HCT116 (cell line): Measurements from ENCODE around the gene MCFD2. TPM values are rescaled to one million over a fixed set of nuclear protein-coding genes. Genes with fewer than 3 reads are reported as not detected.

ENCODE experiments used
- ATAC-seq: fragments of 200-7000 bp; cut with Tn5 transposase; 2 replicates; pipeline ENCODE4 v1.9.1; 2020; ENCODE audit warnings: mild to moderate bottlenecking, moderate library complexity
- BruUV-seq: library from RNA; stranded (reverse); fragments of 400-500 nt; replicated peaks from 2 replicates; lab custom pipeline; 2021; lab: Mats Ljungman, UMichigan
- CTCF ChIA-PET: fragments of 300-600 bp; sonication (Branson Sonifier 250); formaldehyde crosslinking; loops from one replicate; lab custom pipeline; 2021; ENCODE audit warnings: antibody characterized with exemption; lab: Charles Lee
- POLR2A ChIA-PET: fragments of 300-600, 350-600 bp; sonication (Branson Sonifier 250); formaldehyde crosslinking; loops from one replicate; lab custom pipeline; 2021; ENCODE audit warnings: antibody characterized with exemption; lab: Charles Lee
- RAD21 ChIA-PET, 2 experiments: fragments of 300-600 bp; sonication (Branson Sonifier 250); formaldehyde crosslinking; loops; one replicate each; lab custom pipeline; 2023; ENCODE audit warnings: low total read pairs in 2 of 2; ENCODE audit not compliant: uncharacterized antibody in 2 of 2, unreplicated experiment in 2 of 2, low non-redundant PET in 1 of 2; lab: Charles Lee
- DNase-seq: peaks from one replicate; pipeline ENCODE4 v3.0.0-alpha.2; 2010; ENCODE audit warnings: low read depth, low spot score
- H2AFZ ChIP-seq: fragments of 200-600 bp; shearing (Covaris generic), sonication (generic); 2 replicates; pipeline ENCODE4 v1.6.1; 2017; ENCODE audit warnings: low read depth, mixed run types, mixed read lengths, antibody characterized with exemption, low read length; ENCODE audit not compliant: poor library complexity, severe bottlenecking
- H3K27ac ChIP-seq: 2 replicates; pipeline ENCODE4 v1.5.1; 2012; ENCODE audit warnings: low read depth, low read length
- H3K27me3 ChIP-seq: fragments of 200-600 bp; sonication (generic); 2 replicates; pipeline ENCODE4 v1.6.1; 2016; ENCODE audit warnings: mixed run types, low read length, mixed read lengths; ENCODE audit not compliant: insufficient read depth
- H3K36me3 ChIP-seq, 2 experiments: fragments of 200-500 bp in 1 of 2; fragments of 200-600 bp in 1 of 2; sonication (Bioruptor generic) in 1 of 2; sonication (generic) in 1 of 2; 2 replicates each; pipeline versions ENCODE4 v1.5.1 to v1.6.1; 2014 to 2016; ENCODE audit warnings: low read length in 2 of 2, inconsistent platforms in 1 of 2, mixed read lengths in 1 of 2, mixed run types in 1 of 2; ENCODE audit not compliant: insufficient read depth in 2 of 2, control insufficient read depth in 1 of 2
- H3K4me1 ChIP-seq, 2 experiments: fragments of 200-600 bp in 1 of 2; sonication (generic) in 1 of 2; 2 replicates each; pipeline versions ENCODE4 v1.5.1 to v1.6.1; 2012 to 2017; ENCODE audit warnings: low read length in 2 of 2, inconsistent platforms in 1 of 2, mild to moderate bottlenecking in 1 of 2, mixed read lengths in 1 of 2, mixed run types in 1 of 2, moderate library complexity in 1 of 2; ENCODE audit not compliant: insufficient read depth in 2 of 2, control insufficient read depth in 1 of 2
- H3K4me2 ChIP-seq: fragments of 200-600 bp; sonication (generic); 2 replicates; pipeline ENCODE4 v1.6.1; 2017; ENCODE audit warnings: mixed run types, low read length, mixed read lengths
- H3K4me3 ChIP-seq, 2 experiments: fragments of 200-600 bp in 1 of 2; sonication (generic) in 1 of 2; replicated peaks in 1 of 2; 2 replicates each; pipeline ENCODE4 v1.5.1; 2011 to 2016; ENCODE audit warnings: low read length in 2 of 2, control low read depth in 1 of 2, low read depth in 1 of 2, mild to moderate bottlenecking in 1 of 2, mixed read lengths in 1 of 2, mixed run types in 1 of 2
- H3K79me2 ChIP-seq: fragments of 200-600 bp; sonication (generic); 2 replicates; pipeline ENCODE4 v1.6.1; 2017; ENCODE audit warnings: mild to moderate bottlenecking, mixed run types, low read length, moderate library complexity, mixed read lengths; ENCODE audit not compliant: insufficient read depth
- H3K9ac ChIP-seq: fragments of 200-600 bp; sonication (generic); 2 replicates; pipeline ENCODE4 v1.6.1; 2016; ENCODE audit warnings: low read length, mixed read lengths
- H3K9me2 ChIP-seq: fragments of 200-600 bp; sonication (generic), shearing (Covaris generic); 2 replicates; pipeline ENCODE4 v1.6.1; 2017; ENCODE audit warnings: mixed run types, mild to moderate bottlenecking, moderate library complexity; ENCODE audit not compliant: insufficient read depth
- H3K9me3 ChIP-seq, 2 experiments: fragments of 200-500 bp in 1 of 2; fragments of 200-600 bp in 1 of 2; sonication (Bioruptor generic) in 1 of 2; sonication (generic) in 1 of 2; 2 replicates each; pipeline ENCODE4 v1.6.1; 2014 to 2017; ENCODE audit warnings: low read length in 2 of 2, mixed read lengths in 2 of 2, inconsistent platforms in 1 of 2, low read depth in 1 of 2, mild to moderate bottlenecking in 1 of 2, mixed run types in 1 of 2, moderate library complexity in 1 of 2; ENCODE audit not compliant: control insufficient read depth in 1 of 2, insufficient read depth in 1 of 2
- H4K20me1 ChIP-seq: fragments of 200-600 bp; sonication (generic), shearing (Covaris generic); 2 replicates; pipeline ENCODE4 v1.6.1; 2017; ENCODE audit warnings: mixed run types, mild to moderate bottlenecking, moderate library complexity; ENCODE audit not compliant: insufficient read depth
- CBX3 ChIP-seq: IDR thresholded peaks from 2 replicates; pipeline ENCODE4 v1.6.1; 2012; ENCODE audit warnings: low read depth
- CEBPB ChIP-seq: IDR thresholded peaks from 2 replicates; pipeline ENCODE4 v1.6.1; 2012; ENCODE audit warnings: low read depth
- CTCF ChIP-seq, 3 experiments: fragments of 200-600 bp in 1 of 3; sonication (generic) in 1 of 3; IDR thresholded peaks in 2 of 3; conservative IDR thresholded peaks in 1 of 3; 2 replicates each; pipeline ENCODE4 v1.5.1; 2012 to 2017; ENCODE audit warnings: low read depth in 2 of 3, low read length in 2 of 3, antibody characterized with exemption in 1 of 3, borderline replicate concordance in 1 of 3, control low read depth in 1 of 3, mild to moderate bottlenecking in 1 of 3, mixed read lengths in 1 of 3, mixed run types in 1 of 3, moderate library complexity in 1 of 3; ENCODE audit not compliant: insufficient read depth in 1 of 3
- EGR1 ChIP-seq: IDR thresholded peaks from 2 replicates; pipeline ENCODE4 v1.6.1; 2012; ENCODE audit warnings: low read depth
- ELF1 ChIP-seq: IDR thresholded peaks from 2 replicates; pipeline ENCODE4 v1.6.1; 2012; ENCODE audit warnings: low read depth, borderline replicate concordance
- EZH2 ChIP-seq: fragments of 200-600 bp; sonication (generic); IDR thresholded peaks from 2 replicates; pipeline ENCODE4 v1.6.1; 2017; ENCODE audit warnings: antibody characterized with exemption, mixed run types
- JUND ChIP-seq: IDR thresholded peaks from 2 replicates; pipeline ENCODE4 v1.6.1; 2012
- POLR2A ChIP-seq: IDR thresholded peaks from 2 replicates; pipeline ENCODE4 v1.7.0; 2011; ENCODE audit warnings: borderline replicate concordance; ENCODE audit not compliant: insufficient read depth, insufficient read length; ENCODE audit errors: extremely low read depth
- POLR2AphosphoS5 ChIP-seq: IDR thresholded peaks from 2 replicates; pipeline ENCODE4 v1.6.1; 2011; ENCODE audit warnings: mild to moderate bottlenecking, low read depth, low read length, moderate library complexity
- RAD21 ChIP-seq: IDR thresholded peaks from 2 replicates; pipeline ENCODE4 v1.6.1; 2012; ENCODE audit warnings: low read depth, mild to moderate bottlenecking
- REST ChIP-seq: IDR thresholded peaks from 2 replicates; pipeline ENCODE4 v1.6.1; 2012; ENCODE audit warnings: low read depth
- SIN3A ChIP-seq: IDR thresholded peaks from 2 replicates; pipeline ENCODE4 v1.6.1; 2012; ENCODE audit warnings: low read depth
- SP1 ChIP-seq: IDR thresholded peaks from 2 replicates; pipeline ENCODE4 v1.6.1; 2012; ENCODE audit warnings: low read depth
- SRF ChIP-seq: IDR thresholded peaks from 2 replicates; pipeline ENCODE4 v1.6.1; 2012; ENCODE audit warnings: low read depth
- TCF7L2 ChIP-seq: IDR thresholded peaks from 2 replicates; pipeline ENCODE4 v1.7.0; 2011; ENCODE audit warnings: borderline replicate concordance, inconsistent platforms; ENCODE audit not compliant: insufficient read depth, insufficient read length; ENCODE audit errors: extremely low read depth
- YY1 ChIP-seq: IDR thresholded peaks from 2 replicates; pipeline ENCODE4 v1.6.1; 2011; ENCODE audit warnings: low read length, low read depth, moderate library complexity, mild to moderate bottlenecking; ENCODE audit not compliant: insufficient replicate concordance; ENCODE audit errors: extremely low read depth
- ZBTB33 ChIP-seq: IDR thresholded peaks from 2 replicates; pipeline ENCODE4 v1.6.1; 2011; ENCODE audit warnings: mild to moderate bottlenecking, low read length, moderate library complexity; ENCODE audit not compliant: insufficient replicate concordance; ENCODE audit errors: extremely low read depth
- ZFX ChIP-seq: fragments of 450-650 bp; IDR thresholded peaks from 2 replicates; pipeline ENCODE4 v1.6.1; 2017
- ZNF274 ChIP-seq: fragments of 200-500 bp; sonication (Bioruptor generic); IDR thresholded peaks from 2 replicates; pipeline ENCODE4 v1.6.1; 2014; ENCODE audit warnings: mild to moderate bottlenecking, low read depth, low read length, inconsistent platforms
- intact Hi-C: fragments of 100-400 bp; cut with micrococcal nuclease; formaldehyde crosslinking; loops from 2 replicates; pipeline ENCODE4 v1.10.0; 2022
- total RNA-seq: library from RNA; stranded (reverse); gene quantifications from one replicate; pipeline ENCODE4 v1.2.1, GENCODE V29; 2021; ENCODE audit not compliant: unreplicated experiment

Gene MCFD2
- total RNA-seq, 1 experiment from 2014 or later = 73.9 TPM

- CTCF ChIA-PET = interaction anchor here (1.7 kb wide), 1 partner anchor 10 kb away, joined by 4 read pairs; no protein-coding TSS in a partner anchor
- RAD21 ChIA-PET = no interaction called here
- intact Hi-C loops = no loop called here
Measured at GRCh38 chr2:46901611-46902010, 14.0 kb downstream of the MCFD2 start.

More at GRCh38 chr2:46901611-46902010, 14.0 kb downstream of the MCFD2 start:
- Histone ChIP-seq H3K9me3 (no peaks in the 10 kb centered on the region), H3K79me2 (peaks cover 3% of the 10 kb centered on the region; the same call in 1 of the 2 replicates), H3K27me3 (no peaks in the 10 kb centered on the region), H3K4me1 (no peaks in the 10 kb centered on the region), H3K4me3 (no peak overlapping the region), H3K9ac (no peak overlapping the region), H3K36me3 (peaks cover 13 to 17% of the 10 kb centered on the region in 2 experiments; a peak in 1 of 4 replicates), H4K20me1 (no peaks in the 10 kb centered on the region), H3K4me2 (no peak overlapping the region), H2AFZ (no peak overlapping the region), H3K9me2 (no peaks in the 10 kb centered on the region), H3K27ac (no peak overlapping the region)
- no TSS peak for BruUV-seq
- no peak for ATAC-seq
- TF ChIP-seq CEBPB = no peak
- no peak for TF ChIP-seq EGR1
- TF ChIP-seq SRF = no peak
- no peak for TF ChIP-seq SIN3A
- TF ChIP-seq POLR2A = no peak
- no peak for TF ChIP-seq RAD21
- TF ChIP-seq ELF1 = no peak
- no peak for TF ChIP-seq EZH2
- TF ChIP-seq POLR2AphosphoS5 = no peak
- no peak for TF ChIP-seq ZNF274
- no peak for TF ChIP-seq CBX3
- no peak for TF ChIP-seq YY1
- TF ChIP-seq REST = no peak
- no peak for TF ChIP-seq TCF7L2
- no peak for TF ChIP-seq SP1
- TF ChIP-seq JUND = no peak
- no peak for TF ChIP-seq ZFX
- TF ChIP-seq ZBTB33 = no peak
- no peak for TF ChIP-seq CTCF (IDR thresholded peaks at IDR 0.05 in 2 of 3, conservative IDR thresholded peaks at IDR 0.05 in 1 of 3; ENCODE audit: borderline replicate concordance in 1 of 3, insufficient read depth in 1 of 3, low read depth in 2 of 3, low read length in 2 of 3)
- POLR2A ChIA-PET = no interaction called here
- no peak for DNase-seq
